Peyer's patch (tissue), 4 donors: ENCODE data around the gene PLCE1.

Experiments
- POLR2A ChIP-seq, 2 donors: fragments of 450-650 bp; IDR thresholded peaks; one replicate each; pipeline ENCODE4 v1.5.1; 2017; ENCODE audit warnings: antibody characterized with exemption in 2 of 2, mild to moderate bottlenecking in 2 of 2, moderate library complexity in 2 of 2
- TF ChIP-seq, protein P1 (sequence below), 6 experiments: fragments of 450-650 bp in 4 of 6; fragments of 200-600 bp in 2 of 6; sonication (generic) in 1 of 6; IDR thresholded peaks; one replicate each; pipeline ENCODE4 v1.5.1; 2017 to 2019; ENCODE audit warnings: antibody characterized with exemption in 6 of 6, mild to moderate bottlenecking in 3 of 6, moderate library complexity in 1 of 6

DNA sequence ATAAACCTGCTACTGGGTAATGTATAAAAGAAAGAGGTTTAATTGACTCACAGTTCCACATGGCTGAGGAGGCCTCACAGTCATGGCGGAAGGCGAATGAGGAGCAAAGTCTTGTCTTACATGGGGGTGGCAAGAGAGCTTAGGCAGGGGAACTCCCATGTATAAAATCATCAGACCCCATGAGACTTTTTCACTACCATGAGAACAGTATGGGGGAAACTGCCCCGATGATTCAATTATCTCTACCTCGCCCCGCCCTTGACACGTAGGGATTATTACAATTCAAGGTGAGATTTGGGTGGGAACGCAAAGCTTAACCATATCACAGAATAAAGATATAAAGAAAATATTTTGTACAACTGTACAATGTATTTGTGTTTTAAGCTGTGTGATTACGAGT, 39.4 kb upstream of the PLCE1 start:
- TF ChIP-seq, protein P1, sequence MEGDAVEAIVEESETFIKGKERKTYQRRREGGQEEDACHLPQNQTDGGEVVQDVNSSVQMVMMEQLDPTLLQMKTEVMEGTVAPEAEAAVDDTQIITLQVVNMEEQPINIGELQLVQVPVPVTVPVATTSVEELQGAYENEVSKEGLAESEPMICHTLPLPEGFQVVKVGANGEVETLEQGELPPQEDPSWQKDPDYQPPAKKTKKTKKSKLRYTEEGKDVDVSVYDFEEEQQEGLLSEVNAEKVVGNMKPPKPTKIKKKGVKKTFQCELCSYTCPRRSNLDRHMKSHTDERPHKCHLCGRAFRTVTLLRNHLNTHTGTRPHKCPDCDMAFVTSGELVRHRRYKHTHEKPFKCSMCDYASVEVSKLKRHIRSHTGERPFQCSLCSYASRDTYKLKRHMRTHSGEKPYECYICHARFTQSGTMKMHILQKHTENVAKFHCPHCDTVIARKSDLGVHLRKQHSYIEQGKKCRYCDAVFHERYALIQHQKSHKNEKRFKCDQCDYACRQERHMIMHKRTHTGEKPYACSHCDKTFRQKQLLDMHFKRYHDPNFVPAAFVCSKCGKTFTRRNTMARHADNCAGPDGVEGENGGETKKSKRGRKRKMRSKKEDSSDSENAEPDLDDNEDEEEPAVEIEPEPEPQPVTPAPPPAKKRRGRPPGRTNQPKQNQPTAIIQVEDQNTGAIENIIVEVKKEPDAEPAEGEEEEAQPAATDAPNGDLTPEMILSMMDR (IDR thresholded peaks at IDR 0.05) = no peak
- no peak for TF ChIP-seq POLR2A (IDR thresholded peaks at IDR 0.05)
